Osteoblast (primary cell): Measurements from ENCODE around the gene EIF2S3. TPM values are rescaled to one million over a fixed set of nuclear protein-coding genes. Genes with fewer than 3 reads are reported as not detected.

Experiments
- DNase-seq: peaks from one replicate; pipeline ENCODE4 v3.0.0; 2011; ENCODE audit warnings: low spot score, mixed read lengths; ENCODE audit not compliant: insufficient read length; ENCODE audit errors: missing footprints
- H2AFZ ChIP-seq: 2 replicates; pipeline ENCODE4 v1.6.0; 2011; ENCODE audit warnings: mild to moderate bottlenecking, low read length
- H3K27ac ChIP-seq: 2 replicates; pipeline ENCODE4 v1.5.1; 2011; ENCODE audit warnings: mild to moderate bottlenecking, low read depth, low read length, moderate library complexity
- H3K27me3 ChIP-seq: 2 replicates; pipeline ENCODE4 v1.6.0; 2012; ENCODE audit warnings: mild to moderate bottlenecking, control low read depth, inconsistent platforms, low read length, moderate library complexity; ENCODE audit not compliant: insufficient read depth
- H3K36me3 ChIP-seq: 2 replicates; pipeline ENCODE4 v1.5.1; 2011; ENCODE audit warnings: mild to moderate bottlenecking, low read length, control low read depth, moderate library complexity; ENCODE audit not compliant: insufficient read depth
- H3K4me1 ChIP-seq: 2 replicates; pipeline ENCODE4 v1.5.1; 2011; ENCODE audit warnings: mild to moderate bottlenecking, low read length, control low read depth, moderate library complexity; ENCODE audit not compliant: insufficient read depth
- H3K4me2 ChIP-seq: 2 replicates; pipeline ENCODE4 v1.6.0; 2011; ENCODE audit warnings: mild to moderate bottlenecking, low read length; ENCODE audit not compliant: insufficient read depth
- H3K4me3 ChIP-seq: fragments of 200-600 bp; sonication (generic); 3 replicates; pipeline ENCODE4 v1.5.1; 2012; ENCODE audit warnings: mild to moderate bottlenecking, low read length, inconsistent platforms; ENCODE audit not compliant: insufficient read depth
- H3K79me2 ChIP-seq: 2 replicates; pipeline ENCODE4 v1.6.0; 2012; ENCODE audit warnings: mild to moderate bottlenecking, low read length, control low read depth, inconsistent platforms; ENCODE audit not compliant: insufficient read depth
- H3K9me3 ChIP-seq: 2 replicates; pipeline ENCODE4 v1.5.1; 2011; ENCODE audit warnings: low read depth, low read length, control low read depth
- H4K20me1 ChIP-seq: 2 replicates; pipeline ENCODE4 v1.6.0; 2012; ENCODE audit warnings: mild to moderate bottlenecking, low read length, control low read depth; ENCODE audit not compliant: insufficient read depth
- CTCF ChIP-seq: IDR thresholded peaks from 2 replicates; pipeline ENCODE4 v1.5.1; 2011; ENCODE audit warnings: mild to moderate bottlenecking, low read depth, low read length, moderate library complexity; ENCODE audit errors: extremely low read depth
- total RNA-seq: library from RNA; depleted of rRNA; stranded (reverse); fragments of >200 nt; gene quantifications from 2 replicates; pipeline ENCODE4 v1.2.3, GENCODE V29; 2012

Gene EIF2S3
- total RNA-seq, 1 donor = 374 TPM

DNA sequence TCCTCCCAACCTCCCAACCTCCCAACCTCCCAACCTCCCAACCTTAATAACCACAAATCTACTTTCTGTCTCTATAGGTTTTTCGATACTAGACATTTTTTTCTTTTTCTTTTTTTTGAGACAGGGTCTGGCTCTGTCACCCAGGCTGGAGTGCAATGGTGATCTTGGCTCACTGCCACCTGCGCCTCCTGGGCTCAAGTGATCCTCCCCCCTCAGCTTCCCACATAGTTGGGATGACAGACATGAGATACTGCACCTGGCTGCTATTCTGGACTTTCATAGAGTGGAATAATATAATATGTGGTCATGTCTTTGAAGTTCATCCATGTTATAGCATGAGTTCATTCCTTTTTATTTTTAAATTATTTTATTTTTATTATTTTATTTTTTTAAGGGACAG lies 55.3 kb downstream of the EIF2S3 start:
- peaks cover 4% of the 10 kb centered on the region for H3K4me1 ChIP-seq
- DNase-seq = no peak
- H2AFZ ChIP-seq = no peak overlapping the region
- no peaks in the 10 kb centered on the region for H3K36me3 ChIP-seq
- no peak for TF ChIP-seq CTCF
- no peak overlapping the region for H3K27ac ChIP-seq
- no peaks in the 10 kb centered on the region for H3K9me3 ChIP-seq
- no peak overlapping the region for H3K4me3 ChIP-seq
- H3K4me2 ChIP-seq = no peak overlapping the region
- no peaks in the 10 kb centered on the region for H3K27me3 ChIP-seq
- H4K20me1 ChIP-seq = no peaks in the 10 kb centered on the region
- no peaks in the 10 kb centered on the region for H3K79me2 ChIP-seq

DNA sequence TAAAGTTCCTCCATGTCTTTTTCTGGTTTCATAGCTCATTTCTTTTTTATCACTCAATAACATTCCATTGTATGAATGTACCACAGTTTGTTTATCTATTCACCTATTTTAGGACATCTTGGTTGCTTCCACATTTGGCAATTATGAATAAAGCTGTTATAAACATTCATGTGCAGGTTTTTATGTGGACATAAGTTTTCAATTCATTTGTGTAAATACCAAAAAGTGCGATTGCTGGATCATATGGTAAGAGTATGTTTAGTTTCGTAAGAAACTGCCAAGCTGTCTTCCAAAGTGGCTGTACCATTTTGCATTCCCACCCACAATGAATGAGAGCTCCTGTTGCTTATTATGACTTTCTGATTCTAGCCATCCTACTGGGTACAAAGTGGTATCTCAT lies 58.4 kb downstream of the EIF2S3 start:
- DNase-seq = no peak
- Histone ChIP-seq H3K4me1 (peaks cover 11% of the 10 kb centered on the region), H3K27me3 (no peaks in the 10 kb centered on the region), H3K27ac (no peak overlapping the region), H3K36me3 (no peaks in the 10 kb centered on the region), H2AFZ (no peak overlapping the region), H3K4me3 (no peak overlapping the region), H3K79me2 (no peaks in the 10 kb centered on the region), H3K4me2 (no peak overlapping the region), H3K9me3 (no peaks in the 10 kb centered on the region), H4K20me1 (no peaks in the 10 kb centered on the region)
- no peak for TF ChIP-seq CTCF

- DNase-seq = peak; percentile 90
- no peak for TF ChIP-seq CTCF
- H3K4me2 ChIP-seq = peak overlapping the region; percentile 78
- H3K9me3 ChIP-seq = no peaks in the 10 kb centered on the region
- no peak overlapping the region for H3K4me3 ChIP-seq
- H3K79me2 ChIP-seq = no peaks in the 10 kb centered on the region
- no peaks in the 10 kb centered on the region for H4K20me1 ChIP-seq
- H3K27me3 ChIP-seq = no peaks in the 10 kb centered on the region
- no peaks in the 10 kb centered on the region for H3K36me3 ChIP-seq
- H2AFZ ChIP-seq = peak overlapping the region; percentile 79
- H3K27ac ChIP-seq = peak overlapping the region; percentile 9
- H3K4me1 ChIP-seq = peaks cover 11% of the 10 kb centered on the region
Measured at GRCh38 chrX:24117258-24117657, 62.5 kb downstream of the EIF2S3 start.

DNA sequence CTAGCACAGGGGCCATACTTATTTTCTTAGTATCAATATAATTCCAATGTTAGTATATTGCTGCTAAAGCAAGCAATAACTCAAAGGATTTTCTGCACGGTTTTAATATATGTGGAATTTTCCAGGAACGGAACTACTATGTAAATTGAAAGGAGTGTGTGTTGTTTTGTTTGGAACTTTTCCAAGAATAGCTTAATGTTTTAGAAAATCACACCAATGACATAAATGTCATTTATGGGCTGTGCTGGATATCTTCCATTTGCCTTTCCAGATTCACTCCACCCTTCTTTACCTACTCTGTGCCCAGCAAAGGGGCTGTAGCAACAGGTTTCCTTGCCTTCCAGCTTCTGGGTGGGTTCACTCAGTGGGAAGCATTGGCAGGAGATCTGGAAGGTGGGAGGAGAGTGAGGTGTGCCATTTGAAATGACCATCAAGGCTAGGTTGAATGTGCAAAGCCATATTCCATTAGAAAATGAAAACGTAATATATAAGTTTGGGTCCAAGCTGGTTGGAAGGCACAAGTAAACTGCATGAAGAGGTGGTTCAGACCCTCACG lies 69.6 kb downstream of the EIF2S3 start:
- H3K4me1 ChIP-seq = no peaks in the 10 kb centered on the region

More for the DNA sequence above, 69.6 kb downstream of the EIF2S3 start:
- Histone ChIP-seq H4K20me1 (no peaks in the 10 kb centered on the region), H3K36me3 (no peaks in the 10 kb centered on the region), H3K4me2 (no peak overlapping the region), H3K27ac (no peak overlapping the region), H3K9me3 (no peaks in the 10 kb centered on the region), H2AFZ (no peak overlapping the region), H3K79me2 (no peaks in the 10 kb centered on the region), H3K27me3 (no peaks in the 10 kb centered on the region), H3K4me3 (no peak overlapping the region)
- no peak for DNase-seq
- no peak for TF ChIP-seq CTCF
